Activated CD8-positive, alpha-beta memory T cell treated with anti-CD3 and anti-CD28 coated beads for 24 hours (primary cell): ENCODE data around the gene ARID4B.
"Not testable (repeated sequence)": the region's sequence is repeated elsewhere in the genome, so short reads cannot be mapped to it uniquely, and the experiment has no call there.

ENCODE experiments used
- DNase-seq: peaks from one replicate; pipeline ENCODE4 v3.0.0-alpha.2; 2020

The ARID4B gene

GRCh38 chr1:235297579-235297978 is 30.4 kb downstream of the ARID4B start:
- no peak for DNase-seq

GRCh38 chr1:235296729-235297128 is 31.2 kb downstream of the ARID4B start:
- no peak for DNase-seq

- no peak for DNase-seq
Observed at GRCh38 chr1:235295902-235296350, 32.1 kb downstream of the ARID4B start.

- no peak for DNase-seq
Observed at GRCh38 chr1:235293322-235293942, 34.5 kb downstream of the ARID4B start.

- DNase-seq: no peak
Observed at GRCh38 chr1:235292790-235293189, 35.2 kb downstream of the ARID4B start.

- DNase-seq: no peak
Observed at GRCh38 chr1:235291599-235292091, 36.3 kb downstream of the ARID4B start.

- no peak for DNase-seq
Observed at GRCh38 chr1:235290740-235291502, 37.1 kb downstream of the ARID4B start.

- DNase-seq: no peak
Observed at GRCh38 chr1:235289859-235290739, 37.9 kb downstream of the ARID4B start.

GRCh38 chr1:235287208-235287882 is 40.6 kb downstream of the ARID4B start:
- no peak for DNase-seq

- DNase-seq: no peak
Observed at GRCh38 chr1:235286667-235287066, 41.3 kb downstream of the ARID4B start.

- DNase-seq: no peak
Observed at GRCh38 chr1:235284231-235284769, 43.7 kb downstream of the ARID4B start.

GRCh38 chr1:235283636-235284035 is 44.3 kb downstream of the ARID4B start:
- not testable (repeated sequence) for DNase-seq

GRCh38 chr1:235280467-235280866 is 47.5 kb downstream of the ARID4B start:
- no peak for DNase-seq

GRCh38 chr1:235279694-235280093 is 48.3 kb downstream of the ARID4B start:
- DNase-seq: no peak

- no peak for DNase-seq
Observed at GRCh38 chr1:235278915-235279292, 49.1 kb downstream of the ARID4B start.

- no peak for DNase-seq
Observed at GRCh38 chr1:235278233-235278914, 49.6 kb downstream of the ARID4B start.

- DNase-seq: no peak
Observed at GRCh38 chr1:235277709-235278108, 50.3 kb downstream of the ARID4B start.

- DNase-seq: no peak
Observed at GRCh38 chr1:235275836-235276235, 52.1 kb downstream of the ARID4B start.

GRCh38 chr1:235275223-235275622 is 52.8 kb downstream of the ARID4B start:
- no peak for DNase-seq

- no peak for DNase-seq
Observed at GRCh38 chr1:235272851-235273250, 55.1 kb downstream of the ARID4B start.

GRCh38 chr1:235270625-235271024 is 57.4 kb downstream of the ARID4B start:
- no peak for DNase-seq

- DNase-seq: not testable (repeated sequence)
Observed at GRCh38 chr1:235269990-235270389, 58.0 kb downstream of the ARID4B start.
